H1 (cell line): Measurements from ENCODE around the gene OR6F1. TPM values are rescaled to one million over a fixed set of nuclear protein-coding genes. Genes with fewer than 3 reads are reported as not detected.

Source experiments
- CTCF ChIA-PET: fragments of 300-600 bp; sonication (Branson Sonifier 250); formaldehyde crosslinking; loops from one replicate; lab custom pipeline; 2021; ENCODE audit not compliant: partially characterized antibody; lab: Charles Lee
- POLR2A ChIA-PET: fragments of 300-600 bp; sonication (Branson Sonifier 250); formaldehyde crosslinking; loops from one replicate; lab custom pipeline; 2021; ENCODE audit warnings: inconsistent platforms; ENCODE audit not compliant: partially characterized antibody; lab: Charles Lee
- DNase-seq, 2 experiments: peaks; one replicate each; pipeline versions ENCODE4 v3.0.0 to v3.0.0-alpha.2; 2010 to 2022; ENCODE audit warnings: low spot score in 2 of 2, low read depth in 1 of 2, mixed read lengths in 1 of 2
- FAIRE-seq: peaks from 2 replicates; lab custom pipeline; 2011; peaks lifted over from hg19 to GRCh38; lab: Jason Lieb, UNC
- H2AFZ ChIP-seq: 2 replicates; pipeline ENCODE4 v1.8.1; 2012; ENCODE audit warnings: low read length, inconsistent platforms
- H2AK5ac ChIP-seq: 2 replicates; pipeline ENCODE4 v1.6.1; 2013; ENCODE audit warnings: low read depth, low read length
- H2BK120ac ChIP-seq: replicated peaks from 2 replicates; pipeline ENCODE3; 2013; ENCODE audit warnings: low read depth, low read length, inconsistent platforms
- H2BK12ac ChIP-seq: 2 replicates; pipeline ENCODE4 v1.6.1; 2013; ENCODE audit warnings: low read depth, low read length
- H2BK15ac ChIP-seq: 2 replicates; pipeline ENCODE4 v1.6.1; 2013; ENCODE audit warnings: low read length
- H2BK20ac ChIP-seq: 2 replicates; pipeline ENCODE4 v1.6.1; 2013; ENCODE audit warnings: low read length
- H2BK5ac ChIP-seq: 2 replicates; pipeline ENCODE4 v1.6.1; 2013; ENCODE audit warnings: low read depth, low read length
- H3K14ac ChIP-seq: 2 replicates; pipeline ENCODE4 v1.6.1; 2013; ENCODE audit warnings: inconsistent platforms; ENCODE audit not compliant: insufficient read length
- H3K18ac ChIP-seq: 2 replicates; pipeline ENCODE4 v1.6.1; 2013; ENCODE audit warnings: low read length; ENCODE audit errors: extremely low read depth
- H3K23ac ChIP-seq: 2 replicates; pipeline ENCODE4 v1.6.1; 2013; ENCODE audit warnings: inconsistent platforms; ENCODE audit not compliant: insufficient read length
- H3K23me2 ChIP-seq: 2 replicates; pipeline ENCODE4 v1.6.1; 2013; ENCODE audit warnings: low read depth, low read length
- H3K27ac ChIP-seq: 2 replicates; pipeline ENCODE4 v1.6.1; 2011; ENCODE audit warnings: low read depth, low read length, inconsistent platforms
- H3K27me3 ChIP-seq, 4 experiments: replicated peaks in 1 of 4; 1 replicate in 1 of 4; 2 replicates in 3 of 4; pipeline versions ENCODE4 v1.6.1 to v1.8.1; 2011 to 2013; ENCODE audit warnings: low read length in 3 of 4, mild to moderate bottlenecking in 3 of 4, inconsistent platforms in 2 of 4, mixed read lengths in 2 of 4, moderate library complexity in 1 of 4; ENCODE audit not compliant: control insufficient read depth in 3 of 4, insufficient read depth in 3 of 4; ENCODE audit errors: extremely low read depth in 1 of 4
- H3K36me3 ChIP-seq, 4 experiments: 2 replicates each; pipeline versions ENCODE4 v1.6.1 to v1.8.1; 2011 to 2013; ENCODE audit warnings: mild to moderate bottlenecking in 4 of 4, low read length in 3 of 4, moderate library complexity in 2 of 4, control low read depth in 1 of 4, inconsistent platforms in 1 of 4; ENCODE audit not compliant: insufficient read depth in 4 of 4, control insufficient read depth in 2 of 4
- H3K4ac ChIP-seq: replicated peaks from 2 replicates; pipeline ENCODE3; 2013; ENCODE audit warnings: low read length, low read depth, mixed read lengths, inconsistent platforms; ENCODE audit not compliant: insufficient read length
- H3K4me1 ChIP-seq, 4 experiments: replicated peaks in 1 of 4; 1 replicate in 1 of 4; 2 replicates in 3 of 4; pipeline versions ENCODE4 v1.6.1 to v1.8.1; 2011 to 2013; ENCODE audit warnings: low read length in 3 of 4, inconsistent platforms in 2 of 4, mixed read lengths in 1 of 4; ENCODE audit not compliant: insufficient read depth in 4 of 4, control insufficient read depth in 3 of 4
- H3K4me2 ChIP-seq, 2 experiments: 2 replicates each; pipeline versions ENCODE4 v1.6.1 to v1.8.1; 2011 to 2013; ENCODE audit warnings: low read depth in 2 of 2, low read length in 2 of 2, control low read depth in 1 of 2, inconsistent platforms in 1 of 2, mild to moderate bottlenecking in 1 of 2; ENCODE audit not compliant: insufficient read depth in 1 of 2
- H3K4me3 ChIP-seq, 4 experiments: fragments of 200-600, 300-600 bp in 1 of 4; sonication (generic), shearing (Covaris generic), sonication (Bioruptor Twin) in 1 of 4; 2 replicates each; pipeline versions ENCODE4 v1.5.1 to v1.8.1; 2011 to 2016; ENCODE audit warnings: low read length in 4 of 4, low read depth in 3 of 4, control low read depth in 2 of 4, inconsistent platforms in 2 of 4, mild to moderate bottlenecking in 2 of 4, mixed read lengths in 1 of 4, moderate library complexity in 1 of 4; ENCODE audit not compliant: insufficient read depth in 2 of 4; ENCODE audit errors: extremely low read depth in 1 of 4
- H3K56ac ChIP-seq: replicated peaks from 2 replicates; pipeline ENCODE3; 2013; ENCODE audit warnings: low read depth, mild to moderate bottlenecking, mixed read lengths, low read length, inconsistent platforms; ENCODE audit not compliant: insufficient read length
- H3K79me1 ChIP-seq: 2 replicates; pipeline ENCODE4 v1.6.1; 2013; ENCODE audit warnings: low read depth, low read length, control low read depth
- H3K79me2 ChIP-seq, 2 experiments: 2 replicates each; pipeline versions ENCODE4 v1.6.1 to v1.8.1; 2012 to 2013; ENCODE audit warnings: low read length in 2 of 2, mild to moderate bottlenecking in 2 of 2, inconsistent platforms in 1 of 2; ENCODE audit not compliant: insufficient read depth in 2 of 2, control insufficient read depth in 1 of 2
- H3K9ac ChIP-seq, 4 experiments: replicated peaks in 1 of 4; 1 replicate in 1 of 4; 2 replicates in 3 of 4; pipeline versions ENCODE4 v1.6.1 to v1.8.1; 2011 to 2013; ENCODE audit warnings: low read depth in 3 of 4, low read length in 3 of 4, control low read depth in 2 of 4, mild to moderate bottlenecking in 2 of 4, moderate library complexity in 2 of 4, inconsistent platforms in 1 of 4; ENCODE audit errors: extremely low read depth in 1 of 4
- H3K9me3 ChIP-seq, 2 experiments: 2 replicates each; pipeline versions ENCODE4 v1.6.1 to v1.8.1; 2012 to 2013; ENCODE audit warnings: mild to moderate bottlenecking in 2 of 2, moderate library complexity in 2 of 2, control low read depth in 1 of 2, inconsistent platforms in 1 of 2, low read depth in 1 of 2, low read length in 1 of 2, mixed read lengths in 1 of 2; ENCODE audit not compliant: insufficient read depth in 2 of 2
- H4K20me1 ChIP-seq, 2 experiments: replicated peaks in 1 of 2; 2 replicates each; pipeline versions ENCODE3 to v1.8.1; 2011 to 2013; ENCODE audit warnings: inconsistent platforms in 2 of 2, low read length in 2 of 2, mild to moderate bottlenecking in 1 of 2; ENCODE audit not compliant: insufficient read depth in 2 of 2, control insufficient read depth in 1 of 2
- H4K5ac ChIP-seq: 2 replicates; pipeline ENCODE4 v1.6.1; 2013; ENCODE audit warnings: low read length, low read depth, mixed read lengths, inconsistent platforms; ENCODE audit not compliant: insufficient read length
- H4K8ac ChIP-seq: 2 replicates; pipeline ENCODE4 v1.8.0; 2013; ENCODE audit warnings: mild to moderate bottlenecking, moderate library complexity, low read length, inconsistent platforms; ENCODE audit not compliant: insufficient read depth; ENCODE audit errors: extremely low read depth
- H4K91ac ChIP-seq: replicated peaks from 2 replicates; pipeline ENCODE3; 2013; ENCODE audit warnings: low read length, mixed read lengths, inconsistent platforms; ENCODE audit not compliant: insufficient read length
- CBX5 ChIP-seq: fragments of 300-800, 300-1000 bp; sonication (generic); IDR thresholded peaks from 2 replicates; pipeline ENCODE4 v1.7.1; 2016; ENCODE audit warnings: antibody characterized with exemption, low read length, low read depth
- MAFK ChIP-seq: IDR thresholded peaks from 2 replicates; pipeline ENCODE4 v1.6.1; 2012; ENCODE audit warnings: low read depth, mild to moderate bottlenecking, improper control_type of control experiment, low read length
- NRF1 ChIP-seq: IDR thresholded peaks from 2 replicates; pipeline ENCODE4 v1.6.1; 2011; ENCODE audit warnings: mild to moderate bottlenecking, low read depth, low read length, improper control_type of control experiment
- POU5F1 ChIP-seq: IDR thresholded peaks from 2 replicates; pipeline ENCODE4 v1.6.1; 2011; ENCODE audit warnings: low read depth, mild to moderate bottlenecking, low read length, moderate library complexity
- SRF ChIP-seq: IDR thresholded peaks from 2 replicates; pipeline ENCODE4 v1.6.1; 2011; ENCODE audit warnings: mild to moderate bottlenecking, low read depth, low read length, moderate library complexity
- TBP ChIP-seq: IDR thresholded peaks from 2 replicates; pipeline ENCODE4 v1.6.1; 2011; ENCODE audit warnings: low read depth, low read length, improper control_type of control experiment
- TCF12 ChIP-seq: IDR thresholded peaks from 2 replicates; pipeline ENCODE4 v1.6.1; 2011; ENCODE audit warnings: low read depth, mild to moderate bottlenecking, low read length
- WGBS, 2 experiments: shearing (Covaris generic) in 1 of 2; methylation state at CpG; one replicate each; pipeline versions ENCODE4 v1.1.6 to v1.1.7; 2013 to 2015; ENCODE audit warnings: low lambda C conversion rate in 2 of 2, mixed read lengths in 2 of 2, inconsistent platforms in 1 of 2, low coverage in 1 of 2, missing lambda C conversion rate in 1 of 2; ENCODE audit not compliant: insufficient replicate concordance in 2 of 2, insufficient coverage in 1 of 2, insufficient read length in 1 of 2; ENCODE audit errors: extremely low coverage in 1 of 2, missing lambda C conversion rate in 1 of 2; 5-methylcytosine and 5-hydroxymethylcytosine counted together
- polyA plus RNA-seq, 7 experiments: library from polyadenylated mRNA; depleted of rRNA in 3 of 7; stranded (reverse) in 5 of 7; unstranded in 2 of 7; fragments of >200 nt in 5 of 7; fragments of 200-250 nt in 2 of 7; gene quantifications; 1 replicate in 5 of 7; 2 replicates in 1 of 7; 4 replicates in 1 of 7; pipeline versions ENCODE4 v1.2.1 to v1.2.3, GENCODE V29; 2011 to 2013; ENCODE audit warnings: missing spikeins in 2 of 7, mixed read lengths in 2 of 7
- total RNA-seq: library from RNA; stranded (reverse); fragmentation: NEBNext Ultra II Directional; extraction: Animal tissue kit (Norgen Biotek cat#: 25700); gene quantifications from 2 replicates; pipeline ENCODE4 v1.2.1, GENCODE V29; 2021
- TF ChIP-seq, protein P1 (sequence below), 3 experiments: IDR thresholded peaks; 1 replicate in 2 of 3; 2 replicates in 1 of 3; pipeline versions ENCODE4 v1.5.1 to v1.6.1; 2011; ENCODE audit warnings: low read length in 3 of 3, mild to moderate bottlenecking in 3 of 3, inconsistent platforms in 2 of 3, low read depth in 1 of 3, moderate library complexity in 1 of 3; ENCODE audit not compliant: insufficient read depth in 1 of 3; ENCODE audit errors: control extremely low read depth in 1 of 3

OR6F1 gene
- total and polyA plus RNA-seq, 2 of the 8 experiments (the other 6 are each of a cell fraction or from before 2014, with no cell fraction given): not detected

DNA sequence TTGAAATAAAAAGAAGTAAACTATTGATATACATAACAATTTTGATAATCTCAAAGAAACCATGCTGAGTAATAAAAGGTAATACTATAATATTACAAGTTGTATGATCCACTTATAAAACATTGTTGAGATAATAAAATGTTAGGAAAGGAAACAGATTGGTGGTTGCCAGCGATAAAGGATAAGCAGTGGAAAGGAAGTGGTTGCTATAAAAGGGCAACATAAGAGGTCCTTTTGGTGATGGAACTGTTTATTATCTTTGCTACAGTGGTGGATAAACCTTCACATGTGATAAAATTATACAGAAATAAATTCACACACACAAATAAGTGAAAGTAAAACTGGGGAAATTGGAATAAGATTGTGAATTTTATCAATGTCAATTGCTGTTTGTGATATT, 15.1 kb downstream of the OR6F1 start:
- ChIA-PET POLR2A (no interaction called here), CTCF (no interaction called here)
- TF ChIP-seq SRF: no peak
- TF ChIP-seq MAFK: no peak
- no peak for TF ChIP-seq POU5F1
- no peak for TF ChIP-seq NRF1
- TF ChIP-seq, protein P1, sequence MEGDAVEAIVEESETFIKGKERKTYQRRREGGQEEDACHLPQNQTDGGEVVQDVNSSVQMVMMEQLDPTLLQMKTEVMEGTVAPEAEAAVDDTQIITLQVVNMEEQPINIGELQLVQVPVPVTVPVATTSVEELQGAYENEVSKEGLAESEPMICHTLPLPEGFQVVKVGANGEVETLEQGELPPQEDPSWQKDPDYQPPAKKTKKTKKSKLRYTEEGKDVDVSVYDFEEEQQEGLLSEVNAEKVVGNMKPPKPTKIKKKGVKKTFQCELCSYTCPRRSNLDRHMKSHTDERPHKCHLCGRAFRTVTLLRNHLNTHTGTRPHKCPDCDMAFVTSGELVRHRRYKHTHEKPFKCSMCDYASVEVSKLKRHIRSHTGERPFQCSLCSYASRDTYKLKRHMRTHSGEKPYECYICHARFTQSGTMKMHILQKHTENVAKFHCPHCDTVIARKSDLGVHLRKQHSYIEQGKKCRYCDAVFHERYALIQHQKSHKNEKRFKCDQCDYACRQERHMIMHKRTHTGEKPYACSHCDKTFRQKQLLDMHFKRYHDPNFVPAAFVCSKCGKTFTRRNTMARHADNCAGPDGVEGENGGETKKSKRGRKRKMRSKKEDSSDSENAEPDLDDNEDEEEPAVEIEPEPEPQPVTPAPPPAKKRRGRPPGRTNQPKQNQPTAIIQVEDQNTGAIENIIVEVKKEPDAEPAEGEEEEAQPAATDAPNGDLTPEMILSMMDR (IDR thresholded peaks at IDR 0.05; ENCODE audit: control extremely low read depth in 1 of 3, insufficient read depth in 1 of 3, low read depth in 1 of 3, low read length in 3 of 3): no peak
- no peak for TF ChIP-seq TBP
- TF ChIP-seq CBX5: no peak
- TF ChIP-seq TCF12: no peak
- H3K4me2 ChIP-seq: no peak overlapping the region
- 87% methylated on average over 1 of the region's 1 CpG; no CpG with 5 or more reads in 1 of the 2 experiments for WGBS, 2 experiments
- no peaks in the 10 kb centered on the region for H3K4me1 ChIP-seq
- peaks cover 41 to 47% of the 10 kb centered on the region in 2 experiments; a peak in 3 of 4 replicates for H3K9me3 ChIP-seq
- no peak overlapping the region for H2AFZ ChIP-seq
- no peak overlapping the region for H2BK15ac ChIP-seq
- H3K23me2 ChIP-seq: no peaks in the 10 kb centered on the region
- no peak overlapping the region for H4K8ac ChIP-seq
- H3K56ac ChIP-seq: no peak overlapping the region
- no peak overlapping the region for H3K18ac ChIP-seq
- H3K79me1 ChIP-seq: no peaks in the 10 kb centered on the region
- no peak overlapping the region for H3K9ac ChIP-seq
- H3K4ac ChIP-seq: no peak overlapping the region
- H3K14ac ChIP-seq: no peak overlapping the region
- H3K36me3 ChIP-seq: no peaks in the 10 kb centered on the region
- H2BK20ac ChIP-seq: no peak overlapping the region
- no peaks in the 10 kb centered on the region for H3K79me2 ChIP-seq
- H2AK5ac ChIP-seq: no peak overlapping the region
- H3K4me3 ChIP-seq: no peak overlapping the region
- FAIRE-seq (no peak), DNase-seq (no peak)
- no peak overlapping the region for H4K91ac ChIP-seq
- H2BK12ac ChIP-seq: no peak overlapping the region
- H3K27me3 ChIP-seq: no peaks in the 10 kb centered on the region
- no peak overlapping the region for H4K5ac ChIP-seq
- H2BK5ac ChIP-seq: no peak overlapping the region
- H2BK120ac ChIP-seq: no peak overlapping the region
- H3K27ac ChIP-seq: no peak overlapping the region
- H3K23ac ChIP-seq: no peak overlapping the region
- H4K20me1 ChIP-seq: no peaks in the 10 kb centered on the region
